Lower leg skin (tissue), 3 donors: Measurements from ENCODE around the gene GPR37L1.
A peak's percentile ranks its signal among the peaks of the same experiment; 100 is the strongest.

Experiments
- POLR2A ChIP-seq, 2 donors: fragments of 450-650 bp; IDR thresholded peaks; one replicate each; pipeline ENCODE4 v1.6.1; 2016 to 2017; ENCODE audit warnings: antibody characterized with exemption in 2 of 2, mild to moderate bottlenecking in 1 of 2, moderate library complexity in 1 of 2
- TF ChIP-seq, protein P1 (sequence below), 3 donors: fragments of 450-650 bp; IDR thresholded peaks; one replicate each; pipeline ENCODE4 v1.5.1; 2016; ENCODE audit warnings: antibody characterized with exemption in 3 of 3, mild to moderate bottlenecking in 3 of 3, moderate library complexity in 2 of 3

GRCh38 chr1:202144402-202145067, 21.8 kb downstream of the GPR37L1 start, which contains the start of gene ARL8A:
- TF ChIP-seq, protein P1, sequence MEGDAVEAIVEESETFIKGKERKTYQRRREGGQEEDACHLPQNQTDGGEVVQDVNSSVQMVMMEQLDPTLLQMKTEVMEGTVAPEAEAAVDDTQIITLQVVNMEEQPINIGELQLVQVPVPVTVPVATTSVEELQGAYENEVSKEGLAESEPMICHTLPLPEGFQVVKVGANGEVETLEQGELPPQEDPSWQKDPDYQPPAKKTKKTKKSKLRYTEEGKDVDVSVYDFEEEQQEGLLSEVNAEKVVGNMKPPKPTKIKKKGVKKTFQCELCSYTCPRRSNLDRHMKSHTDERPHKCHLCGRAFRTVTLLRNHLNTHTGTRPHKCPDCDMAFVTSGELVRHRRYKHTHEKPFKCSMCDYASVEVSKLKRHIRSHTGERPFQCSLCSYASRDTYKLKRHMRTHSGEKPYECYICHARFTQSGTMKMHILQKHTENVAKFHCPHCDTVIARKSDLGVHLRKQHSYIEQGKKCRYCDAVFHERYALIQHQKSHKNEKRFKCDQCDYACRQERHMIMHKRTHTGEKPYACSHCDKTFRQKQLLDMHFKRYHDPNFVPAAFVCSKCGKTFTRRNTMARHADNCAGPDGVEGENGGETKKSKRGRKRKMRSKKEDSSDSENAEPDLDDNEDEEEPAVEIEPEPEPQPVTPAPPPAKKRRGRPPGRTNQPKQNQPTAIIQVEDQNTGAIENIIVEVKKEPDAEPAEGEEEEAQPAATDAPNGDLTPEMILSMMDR (IDR thresholded peaks at IDR 0.05): no peak
- peak in 1 of 2 donors; percentile 49 for TF ChIP-seq POLR2A (IDR thresholded peaks at IDR 0.05)
